H9 (cell line): ENCODE results near the gene LAMA3. TPM values are rescaled to one million over a fixed set of nuclear protein-coding genes. Genes with fewer than 3 reads are reported as not detected.

Experiments
- DNase-seq: peaks from one replicate; pipeline ENCODE4 v3.0.0-alpha.2; 2017
- H2AFZ ChIP-seq: one replicate; pipeline ENCODE4 v1.6.1; 2013; ENCODE audit warnings: mild to moderate bottlenecking, low read length, control low read depth, moderate library complexity
- H2AK5ac ChIP-seq: 2 replicates; pipeline ENCODE4 v1.6.1; 2013; ENCODE audit warnings: low read length, control low read depth, mixed read lengths; ENCODE audit not compliant: insufficient read length
- H2BK120ac ChIP-seq: one replicate; pipeline ENCODE4 v1.6.1; 2013; ENCODE audit warnings: low read depth, mild to moderate bottlenecking, low read length, control low read depth, inconsistent platforms; ENCODE audit not compliant: poor library complexity, severe bottlenecking
- H2BK12ac ChIP-seq: 2 replicates; pipeline ENCODE4 v1.6.1; 2013; ENCODE audit warnings: low read length, control low read depth, mixed read lengths, low read depth; ENCODE audit not compliant: insufficient read length
- H2BK15ac ChIP-seq: 2 replicates; pipeline ENCODE4 v1.6.1; 2013; ENCODE audit warnings: low read depth, low read length, control low read depth
- H2BK20ac ChIP-seq: one replicate; pipeline ENCODE4 v1.6.1; 2013; ENCODE audit warnings: low read depth, mild to moderate bottlenecking, low read length, control low read depth, inconsistent platforms; ENCODE audit not compliant: poor library complexity, severe bottlenecking
- H2BK5ac ChIP-seq: 2 replicates; pipeline ENCODE4 v1.6.1; 2013; ENCODE audit warnings: low read length, control low read depth, mixed read lengths; ENCODE audit not compliant: insufficient read length
- H3K14ac ChIP-seq: 2 replicates; pipeline ENCODE4 v1.6.1; 2013; ENCODE audit warnings: low read length, control low read depth; ENCODE audit not compliant: insufficient read depth
- H3K18ac ChIP-seq: 2 replicates; pipeline ENCODE4 v1.6.1; 2013; ENCODE audit warnings: low read depth, mild to moderate bottlenecking, mixed read lengths, low read length, control low read depth; ENCODE audit not compliant: insufficient read length
- H3K23ac ChIP-seq: 2 replicates; pipeline ENCODE4 v1.6.1; 2013; ENCODE audit warnings: low read length, control low read depth, mixed read lengths, low read depth; ENCODE audit not compliant: insufficient read length
- H3K23me2 ChIP-seq: 2 replicates; pipeline ENCODE4 v1.6.1; 2013; ENCODE audit warnings: low read depth, mild to moderate bottlenecking, mixed read lengths, low read length, control low read depth; ENCODE audit not compliant: insufficient read length, poor library complexity, severe bottlenecking
- H3K27ac ChIP-seq: 2 replicates; pipeline ENCODE4 v1.5.1; 2013; ENCODE audit warnings: low read length, control low read depth, mixed read lengths, low read depth; ENCODE audit not compliant: insufficient read length
- H3K27me3 ChIP-seq: 2 replicates; pipeline ENCODE4 v1.6.1; 2013; ENCODE audit warnings: low read length, control low read depth, inconsistent platforms; ENCODE audit not compliant: insufficient read depth
- H3K4ac ChIP-seq: 2 replicates; pipeline ENCODE4 v1.6.1; 2013; ENCODE audit warnings: low read depth, mild to moderate bottlenecking, control low read depth, inconsistent platforms, low read length, moderate library complexity
- H3K4me1 ChIP-seq: 2 replicates; pipeline ENCODE4 v1.6.1; 2013; ENCODE audit warnings: low read length, control low read depth, inconsistent platforms; ENCODE audit not compliant: insufficient read depth
- H3K4me2 ChIP-seq: 2 replicates; pipeline ENCODE4 v1.6.1; 2013; ENCODE audit warnings: low read length, control low read depth, mixed read lengths; ENCODE audit not compliant: insufficient read length, insufficient read depth
- H3K56ac ChIP-seq: 2 replicates; pipeline ENCODE4 v1.6.1; 2013; ENCODE audit warnings: low read depth, mild to moderate bottlenecking, mixed read lengths, low read length, control low read depth; ENCODE audit not compliant: insufficient read length
- H3K79me1 ChIP-seq: 2 replicates; pipeline ENCODE4 v1.6.1; 2013; ENCODE audit warnings: low read depth, mild to moderate bottlenecking, moderate library complexity, low read length, control low read depth, inconsistent platforms; ENCODE audit not compliant: insufficient read depth, poor library complexity, severe bottlenecking
- H3K79me2 ChIP-seq: 2 replicates; pipeline ENCODE4 v1.6.1; 2013; ENCODE audit warnings: low read length, control low read depth, inconsistent platforms; ENCODE audit not compliant: insufficient read depth
- H3K9ac ChIP-seq: 2 replicates; pipeline ENCODE4 v1.6.1; 2013; ENCODE audit warnings: low read length, control low read depth, mixed read lengths; ENCODE audit not compliant: insufficient read length; ENCODE audit errors: extremely low read depth
- H3K9me3 ChIP-seq: one replicate; pipeline ENCODE4 v1.6.1; 2013; ENCODE audit warnings: low read depth, low read length, inconsistent platforms; ENCODE audit not compliant: control insufficient read depth
- H3T11ph ChIP-seq: one replicate; pipeline ENCODE4 v1.6.1; 2013; ENCODE audit warnings: mild to moderate bottlenecking, low read length, control low read depth, inconsistent platforms
- H4K20me1 ChIP-seq: one replicate; pipeline ENCODE4 v1.6.1; 2013; ENCODE audit not compliant: control insufficient read depth, insufficient read length, insufficient read depth
- H4K5ac ChIP-seq: 2 replicates; pipeline ENCODE4 v1.6.1; 2013; ENCODE audit warnings: low read depth, mild to moderate bottlenecking, mixed read lengths, low read length, control low read depth; ENCODE audit not compliant: insufficient read length
- H4K8ac ChIP-seq: replicated peaks from 2 replicates; pipeline ENCODE4 v1.6.1; 2013; ENCODE audit warnings: low read length, control low read depth, mixed read lengths, low read depth; ENCODE audit not compliant: insufficient read length
- H4K91ac ChIP-seq: 2 replicates; pipeline ENCODE4 v1.6.1; 2013; ENCODE audit warnings: low read depth, mild to moderate bottlenecking, moderate library complexity, mixed read lengths, low read length, control low read depth; ENCODE audit not compliant: insufficient read length
- H3K27ac Mint-ChIP-seq, 3 experiments: 2 replicates in 2 of 3; 3 replicates in 1 of 3; pipeline ENCODE4 v1.8.0; 2020 to 2021; ENCODE audit warnings: mixed read lengths in 3 of 3, mild to moderate bottlenecking in 1 of 3, moderate library complexity in 1 of 3
- H3K27me3 Mint-ChIP-seq: 2 replicates; pipeline ENCODE4 v1.8.0; 2021; ENCODE audit warnings: low read depth, mild to moderate bottlenecking, moderate library complexity, mixed read lengths
- H3K36me3 Mint-ChIP-seq, 3 experiments: 2 replicates in 2 of 3; 3 replicates in 1 of 3; pipeline ENCODE4 v1.8.0; 2020 to 2021; ENCODE audit warnings: low read depth in 3 of 3, mixed read lengths in 3 of 3; ENCODE audit not compliant: insufficient read depth in 1 of 3
- H3K4me1 Mint-ChIP-seq, 2 experiments: 2 replicates each; pipeline ENCODE4 v1.8.0; 2020; ENCODE audit warnings: mixed read lengths in 2 of 2
- H3K4me3 Mint-ChIP-seq, 2 experiments: 2 replicates in 1 of 2; 3 replicates in 1 of 2; pipeline ENCODE4 v1.8.0; 2020 to 2021; ENCODE audit warnings: mild to moderate bottlenecking in 2 of 2, mixed read lengths in 2 of 2, moderate library complexity in 1 of 2
- H3K9me3 Mint-ChIP-seq, 2 experiments: 2 replicates in 1 of 2; 3 replicates in 1 of 2; pipeline ENCODE4 v1.8.0; 2020; ENCODE audit warnings: mild to moderate bottlenecking in 2 of 2, mixed read lengths in 2 of 2, moderate library complexity in 1 of 2
- CTCF ChIP-seq: fragments of 200-600 bp; sonication (generic); conservative IDR thresholded peaks from 3 replicates; pipeline ENCODE4 v1.8.0; 2021; ENCODE audit warnings: antibody characterized with exemption, mild to moderate bottlenecking
- WGBS: extraction: QIAGEN DNeasy Blood & Tissue Kit; methylation state at CpG from one replicate; pipeline ENCODE4 v1.1.7; 2013; ENCODE audit warnings: missing lambda C conversion rate, low lambda C conversion rate, mixed read lengths; ENCODE audit not compliant: insufficient read length; ENCODE audit errors: extremely low coverage; 5-methylcytosine and 5-hydroxymethylcytosine counted together
- total RNA-seq: library from RNA; stranded (reverse); gene quantifications from 2 replicates; pipeline ENCODE4 v1.2.1, GENCODE V29; 2021

LAMA3 gene
- total RNA-seq, 1 experiment from 2014 or later = 0.33 TPM

- H3K79me1 ChIP-seq = no peaks in the 10 kb centered on the region
- no peak overlapping the region for H4K8ac ChIP-seq
- no peak overlapping the region for H3K23ac ChIP-seq
- WGBS = no CpG with 5 or more reads among the region's 3 CpGs
- no peak overlapping the region for H3K4me3 Mint-ChIP-seq
- no peaks in the 10 kb centered on the region for H4K20me1 ChIP-seq
- no peak for TF ChIP-seq CTCF
- no peaks in the 10 kb centered on the region for H3K23me2 ChIP-seq
- DNase-seq = no peak
- no peak overlapping the region for H3K4ac ChIP-seq
- H3K56ac ChIP-seq = no peak overlapping the region
- no peak overlapping the region for H2AK5ac ChIP-seq
- no peak overlapping the region for H3K18ac ChIP-seq
- H3K27me3 ChIP-seq = no peaks in the 10 kb centered on the region
- H2BK15ac ChIP-seq = no peak overlapping the region
- H2BK120ac ChIP-seq = no peak overlapping the region
- H4K5ac ChIP-seq = no peak overlapping the region
- H3K27me3 Mint-ChIP-seq = peaks cover 1% of the 10 kb centered on the region; the same call in 1 of the 2 replicates
- H3K36me3 Mint-ChIP-seq = no peaks in the 10 kb centered on the region
- no peak overlapping the region for H2BK12ac ChIP-seq
- H3K27ac ChIP-seq = no peak overlapping the region
- peaks cover 15 to 17% of the 10 kb centered on the region in 2 experiments for H3K4me1 Mint-ChIP-seq
- H3K9me3 ChIP-seq = no peaks in the 10 kb centered on the region
- no peak overlapping the region for H3K4me2 ChIP-seq
- H3K9ac ChIP-seq = no peak overlapping the region
- H3K79me2 ChIP-seq = no peaks in the 10 kb centered on the region
- no peak overlapping the region for H3K14ac ChIP-seq
- H2BK20ac ChIP-seq = no peak overlapping the region
- H2BK5ac ChIP-seq = no peak overlapping the region
- H2AFZ ChIP-seq = no peak overlapping the region
- no peak overlapping the region for H3K27ac Mint-ChIP-seq
- no peaks in the 10 kb centered on the region for H3K4me1 ChIP-seq
- H3T11ph ChIP-seq = no peak overlapping the region
- no peak overlapping the region for H4K91ac ChIP-seq
- no peaks in the 10 kb centered on the region for H3K9me3 Mint-ChIP-seq
Observed at GRCh38 chr18:23850215-23850614, 161.0 kb downstream of the LAMA3 start.
